ENCODE measurements around the gene PTPRN2.

DNA sequence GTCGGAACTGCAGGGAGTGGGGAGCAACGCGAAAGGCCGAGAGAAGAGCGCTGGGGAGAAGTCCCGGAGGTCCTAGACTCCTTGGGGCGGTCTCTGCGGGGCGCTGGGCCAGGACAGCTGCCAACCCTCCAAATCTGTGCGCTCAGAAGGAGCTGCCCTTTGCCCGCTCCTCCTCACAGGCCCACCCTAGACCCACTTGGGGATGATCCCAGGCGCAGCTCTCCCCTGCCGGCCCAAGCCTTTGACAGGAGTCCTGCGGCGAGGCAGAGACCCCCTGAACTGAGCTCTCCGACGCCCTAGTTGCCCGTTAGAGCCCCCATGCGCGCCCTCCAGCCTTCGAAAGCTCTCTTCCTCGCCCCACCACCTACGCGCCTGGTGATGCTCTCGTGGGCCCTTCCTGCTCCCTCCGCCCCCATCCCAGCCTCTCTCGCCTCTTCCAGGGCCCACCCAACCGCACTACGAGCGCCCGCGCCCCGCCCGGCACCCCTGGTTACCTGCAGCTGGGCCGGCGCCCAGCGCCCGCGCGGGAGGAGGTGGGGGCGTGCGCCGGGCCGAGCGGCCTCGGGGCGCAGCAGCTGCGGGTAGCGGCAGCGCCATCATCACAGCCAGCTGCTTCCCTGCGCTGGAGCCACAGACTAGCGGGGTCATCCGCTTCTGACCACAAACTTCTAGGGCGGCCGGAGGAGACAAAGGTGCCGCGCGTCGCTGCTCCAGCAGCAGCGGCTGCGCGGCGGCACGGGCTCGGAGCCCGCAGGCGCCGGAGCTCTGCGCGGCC lies 897.4 kb downstream of the PTPRN2 start:
- TF ChIP-seq FOXA1 (IDR thresholded peaks at IDR 0.05; ENCODE audit: borderline replicate concordance) (no peak), CBX8 (IDR thresholded peaks at IDR 0.05; ENCODE audit: borderline replicate concordance, extremely low read depth, low read depth, low read length, poor library complexity, severe bottlenecking) (no peak), RCOR1 (IDR thresholded peaks at IDR 0.05; ENCODE audit: borderline replicate concordance in 1 of 2, low read depth in 2 of 2, low read length in 2 of 2) (no peak), CHD4 (IDR thresholded peaks at IDR 0.05; ENCODE audit: insufficient read depth, insufficient replicate concordance, low read depth, low read length, poor library complexity, severe bottlenecking) (no peak), SPI1 (IDR thresholded peaks at IDR 0.05; ENCODE audit: borderline replicate concordance, low read depth, low read length) (no peak), PCBP2 (IDR thresholded peaks at IDR 0.05; ENCODE audit: low read depth, low read length, poor library complexity, severe bottlenecking) (no peak), CTCF (IDR thresholded peaks at IDR 0.05 in 2 of 3, conservative IDR thresholded peaks at IDR 0.05 in 1 of 3; ENCODE audit: insufficient read depth in 2 of 3, low read depth in 1 of 3, low read length in 3 of 3) (no peak), PHB (CRISPR knock-in tag; IDR thresholded peaks at IDR 0.05) (no peak)
- TF ChIP-seq, protein P1, sequence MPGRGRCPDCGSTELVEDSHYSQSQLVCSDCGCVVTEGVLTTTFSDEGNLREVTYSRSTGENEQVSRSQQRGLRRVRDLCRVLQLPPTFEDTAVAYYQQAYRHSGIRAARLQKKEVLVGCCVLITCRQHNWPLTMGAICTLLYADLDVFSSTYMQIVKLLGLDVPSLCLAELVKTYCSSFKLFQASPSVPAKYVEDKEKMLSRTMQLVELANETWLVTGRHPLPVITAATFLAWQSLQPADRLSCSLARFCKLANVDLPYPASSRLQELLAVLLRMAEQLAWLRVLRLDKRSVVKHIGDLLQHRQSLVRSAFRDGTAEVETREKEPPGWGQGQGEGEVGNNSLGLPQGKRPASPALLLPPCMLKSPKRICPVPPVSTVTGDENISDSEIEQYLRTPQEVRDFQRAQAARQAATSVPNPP (IDR thresholded peaks at IDR 0.05; ENCODE audit: borderline replicate concordance, insufficient read depth, insufficient read length): no peak
